ENCODE measurements around the gene ZNF883.

DNA sequence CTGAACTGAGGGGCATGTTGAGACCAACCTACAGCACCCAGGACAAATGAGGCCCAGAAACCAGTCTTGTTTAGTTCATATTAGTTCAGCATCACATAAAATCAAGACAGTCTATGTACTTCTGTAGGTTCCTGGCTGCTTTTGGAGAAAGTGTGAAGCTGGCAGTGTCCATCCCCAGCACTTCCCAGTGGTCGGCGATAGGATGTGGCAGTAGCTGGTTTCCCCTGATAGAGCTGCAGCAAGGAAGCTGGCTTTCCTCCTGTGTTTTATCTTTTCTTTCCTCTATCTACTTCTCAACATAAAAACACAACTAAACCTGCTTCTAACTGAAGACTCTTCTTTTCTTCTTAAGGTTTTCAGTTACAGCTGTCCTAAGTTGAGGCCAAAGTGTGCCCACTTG, 78.3 kb downstream of the ZNF883 start:
- TF ChIP-seq, protein P1, sequence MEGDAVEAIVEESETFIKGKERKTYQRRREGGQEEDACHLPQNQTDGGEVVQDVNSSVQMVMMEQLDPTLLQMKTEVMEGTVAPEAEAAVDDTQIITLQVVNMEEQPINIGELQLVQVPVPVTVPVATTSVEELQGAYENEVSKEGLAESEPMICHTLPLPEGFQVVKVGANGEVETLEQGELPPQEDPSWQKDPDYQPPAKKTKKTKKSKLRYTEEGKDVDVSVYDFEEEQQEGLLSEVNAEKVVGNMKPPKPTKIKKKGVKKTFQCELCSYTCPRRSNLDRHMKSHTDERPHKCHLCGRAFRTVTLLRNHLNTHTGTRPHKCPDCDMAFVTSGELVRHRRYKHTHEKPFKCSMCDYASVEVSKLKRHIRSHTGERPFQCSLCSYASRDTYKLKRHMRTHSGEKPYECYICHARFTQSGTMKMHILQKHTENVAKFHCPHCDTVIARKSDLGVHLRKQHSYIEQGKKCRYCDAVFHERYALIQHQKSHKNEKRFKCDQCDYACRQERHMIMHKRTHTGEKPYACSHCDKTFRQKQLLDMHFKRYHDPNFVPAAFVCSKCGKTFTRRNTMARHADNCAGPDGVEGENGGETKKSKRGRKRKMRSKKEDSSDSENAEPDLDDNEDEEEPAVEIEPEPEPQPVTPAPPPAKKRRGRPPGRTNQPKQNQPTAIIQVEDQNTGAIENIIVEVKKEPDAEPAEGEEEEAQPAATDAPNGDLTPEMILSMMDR (IDR thresholded peaks at IDR 0.05): no peak
- no peak for TF ChIP-seq POLR2A (IDR thresholded peaks at IDR 0.05)
